Fibroblast of gingiva (primary cell): ENCODE data around the gene CEP112.

Source experiments
- DNase-seq: peaks from one replicate; pipeline ENCODE4 v3.0.0-alpha.2; 2011; ENCODE audit warnings: low read depth

The CEP112 gene

GRCh38 chr17:65634533-65634932 is 557.4 kb downstream of the CEP112 start:
- DNase-seq = no peak

GRCh38 chr17:65633988-65634387 is 557.9 kb downstream of the CEP112 start:
- DNase-seq = no peak

DNA sequence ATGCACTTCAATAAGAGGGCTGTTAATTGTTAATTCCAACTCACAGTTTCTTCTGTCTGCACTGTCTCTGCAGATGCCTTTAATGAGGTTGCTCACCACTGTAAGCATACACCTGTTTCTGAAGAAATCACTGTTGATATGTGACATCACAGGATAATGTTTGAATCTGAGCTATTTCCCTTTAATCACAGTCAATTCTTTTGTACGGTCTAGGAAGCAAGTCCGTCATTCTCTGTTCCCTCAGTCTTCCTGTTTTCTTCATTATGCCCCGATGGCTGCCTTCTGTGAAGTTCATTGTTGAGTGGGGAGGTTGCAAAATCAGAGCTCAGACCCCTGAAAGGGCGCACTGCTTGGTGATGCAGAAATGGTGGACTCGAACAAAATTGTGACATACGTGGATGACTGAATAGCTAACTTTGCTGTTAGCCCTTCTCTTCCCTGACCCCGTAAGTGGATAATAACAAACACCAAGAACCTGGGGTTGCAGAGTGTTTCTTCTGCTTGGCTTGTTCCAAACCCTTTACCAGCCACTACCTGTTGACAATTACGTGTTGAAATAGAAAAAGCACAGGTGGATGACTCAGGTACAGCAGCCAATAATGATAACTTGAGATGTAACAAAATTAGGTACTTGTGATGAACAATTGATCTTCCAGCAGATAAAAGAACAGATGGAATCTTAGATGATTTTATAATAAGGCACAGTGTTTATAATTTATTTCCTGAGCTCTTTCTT is 558.6 kb downstream of the CEP112 start:
- DNase-seq = no peak

GRCh38 chr17:65630502-65630901 is 561.4 kb downstream of the CEP112 start:
- DNase-seq = no peak

GRCh38 chr17:65629234-65629690 is 562.7 kb downstream of the CEP112 start:
- DNase-seq = no peak

DNA sequence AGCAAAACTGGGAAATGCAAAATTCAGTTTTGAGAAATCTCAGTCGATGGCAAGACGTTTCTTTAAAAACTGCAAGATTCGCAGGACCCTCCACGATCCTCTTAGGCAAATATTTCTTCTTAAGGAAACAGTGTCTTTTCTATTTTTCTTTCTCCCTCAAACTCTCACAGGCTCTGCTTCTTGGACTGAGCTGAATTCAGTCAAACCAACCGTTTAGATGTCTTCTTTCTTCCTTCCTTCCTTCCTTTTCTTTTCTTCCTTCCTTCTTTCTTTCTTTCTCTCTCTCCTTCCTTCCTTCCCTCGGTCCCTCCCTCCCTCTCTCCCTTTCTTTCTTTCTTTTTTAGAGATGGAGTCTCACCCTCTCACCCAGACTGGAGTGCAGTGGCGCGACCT is 563.3 kb downstream of the CEP112 start:
- DNase-seq = no peak

- DNase-seq = peak; percentile 39
Observed at GRCh38 chr17:65627891-65628643, 563.9 kb downstream of the CEP112 start.

GRCh38 chr17:65627108-65627507 is 564.8 kb downstream of the CEP112 start:
- no peak for DNase-seq

GRCh38 chr17:65626451-65626850 is 565.5 kb downstream of the CEP112 start:
- no peak for DNase-seq

GRCh38 chr17:65618516-65618915 is 573.4 kb downstream of the CEP112 start:
- no peak for DNase-seq

- no peak for DNase-seq
Observed at GRCh38 chr17:65617496-65617895, 574.4 kb downstream of the CEP112 start.

DNA sequence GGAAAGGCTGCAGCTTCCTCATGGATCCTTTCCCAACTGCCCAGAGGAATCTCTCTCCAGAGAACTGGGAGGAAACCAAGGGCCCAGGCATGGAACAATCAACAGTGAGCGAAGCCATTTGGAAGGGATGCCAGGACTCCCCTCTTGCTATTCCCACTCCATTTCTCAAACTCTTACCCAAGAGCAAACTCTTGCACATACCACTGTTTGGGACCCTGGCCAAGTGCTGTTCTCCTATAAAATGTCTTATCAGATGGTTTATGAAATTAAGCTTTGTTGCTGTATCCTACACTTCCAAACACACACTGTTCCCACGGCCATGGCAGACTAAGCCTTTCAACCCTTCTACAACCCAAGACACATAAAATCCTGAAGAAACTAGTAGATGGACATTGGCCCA is 582.2 kb downstream of the CEP112 start:
- no peak for DNase-seq

DNA sequence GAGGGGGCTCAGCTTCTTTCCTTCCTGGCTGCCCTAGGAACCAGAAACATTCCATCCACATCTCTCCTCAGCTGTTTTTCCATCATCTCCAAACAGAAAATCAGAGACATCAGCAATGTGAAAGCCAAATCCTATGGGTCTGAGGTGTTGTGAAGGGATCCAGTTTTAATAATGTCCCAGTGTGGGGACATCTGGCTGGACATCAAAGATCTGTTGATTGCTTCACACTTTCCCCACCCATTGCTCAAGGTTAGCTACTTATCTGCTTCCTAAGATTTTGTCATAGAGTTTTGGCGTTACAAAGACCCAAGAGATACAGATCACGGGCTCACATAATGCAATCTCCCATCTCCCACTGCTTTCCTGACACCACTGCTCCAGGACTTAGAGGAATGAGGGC is 582.6 kb downstream of the CEP112 start:
- no peak for DNase-seq

GRCh38 chr17:65604070-65604469 is 587.9 kb downstream of the CEP112 start:
- no peak for DNase-seq

GRCh38 chr17:65601881-65602280 is 590.1 kb downstream of the CEP112 start:
- DNase-seq = no peak

- no peak for DNase-seq
Observed at GRCh38 chr17:65601145-65601544, 590.8 kb downstream of the CEP112 start.

DNA sequence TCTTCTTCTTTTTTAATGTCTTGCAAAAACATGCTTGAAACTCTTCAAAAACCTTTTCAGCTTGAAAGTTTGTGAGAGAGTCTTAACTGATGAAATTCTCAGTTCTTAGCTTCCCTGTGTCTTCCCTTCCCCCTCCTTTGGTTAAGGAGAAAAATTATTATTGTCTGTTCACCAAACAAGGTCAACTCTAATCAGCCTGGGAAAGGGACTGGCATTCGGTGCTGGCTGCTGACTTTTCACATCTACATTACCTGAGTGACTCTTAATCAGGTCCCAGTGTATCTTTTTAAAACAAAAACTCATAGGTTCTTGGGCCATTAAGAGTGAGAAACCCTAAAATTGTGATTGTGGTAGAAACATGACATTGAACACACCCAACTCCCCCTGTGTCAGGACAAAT is 591.4 kb downstream of the CEP112 start:
- no peak for DNase-seq

DNA sequence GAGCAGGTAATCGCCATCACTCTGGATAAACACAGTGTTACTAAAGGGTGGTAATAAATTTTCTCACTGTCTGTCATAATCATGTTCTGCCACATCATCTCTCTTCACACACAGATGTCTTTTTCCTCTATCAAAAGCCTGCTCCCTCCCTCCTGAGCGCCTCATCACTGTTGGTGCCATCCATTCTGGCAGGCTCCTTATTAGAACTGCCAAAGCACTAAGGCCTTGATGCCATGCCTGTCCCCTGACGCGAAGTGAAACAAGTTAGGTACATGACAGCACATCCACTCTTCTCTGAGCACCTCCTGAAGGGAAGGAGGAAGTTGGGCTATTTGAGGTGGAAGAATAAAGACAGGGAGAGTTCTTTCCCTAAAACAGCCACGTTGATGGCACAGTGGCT is 592.3 kb downstream of the CEP112 start:
- no peak for DNase-seq

DNA sequence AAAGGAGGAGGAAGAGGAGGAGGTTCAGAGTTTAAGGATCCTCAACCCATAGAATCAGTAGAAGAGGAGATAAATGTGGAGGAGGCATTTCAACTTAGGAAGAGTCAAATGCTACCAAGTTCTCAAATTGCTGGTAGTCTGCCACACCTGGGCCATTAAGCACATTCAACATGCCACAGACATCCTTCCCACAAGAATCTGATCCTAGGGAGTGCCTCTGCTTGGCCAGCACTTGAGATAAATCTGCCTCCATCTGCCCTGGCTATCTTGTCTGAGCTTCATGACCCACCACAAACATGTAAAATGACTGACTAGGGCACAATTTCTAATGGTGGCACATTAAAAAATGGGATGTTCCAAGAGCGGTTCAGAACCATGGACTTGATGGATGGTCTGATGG is 593.2 kb downstream of the CEP112 start:
- DNase-seq = no peak

GRCh38 chr17:65595071-65595656 is 596.8 kb downstream of the CEP112 start:
- no peak for DNase-seq

DNA sequence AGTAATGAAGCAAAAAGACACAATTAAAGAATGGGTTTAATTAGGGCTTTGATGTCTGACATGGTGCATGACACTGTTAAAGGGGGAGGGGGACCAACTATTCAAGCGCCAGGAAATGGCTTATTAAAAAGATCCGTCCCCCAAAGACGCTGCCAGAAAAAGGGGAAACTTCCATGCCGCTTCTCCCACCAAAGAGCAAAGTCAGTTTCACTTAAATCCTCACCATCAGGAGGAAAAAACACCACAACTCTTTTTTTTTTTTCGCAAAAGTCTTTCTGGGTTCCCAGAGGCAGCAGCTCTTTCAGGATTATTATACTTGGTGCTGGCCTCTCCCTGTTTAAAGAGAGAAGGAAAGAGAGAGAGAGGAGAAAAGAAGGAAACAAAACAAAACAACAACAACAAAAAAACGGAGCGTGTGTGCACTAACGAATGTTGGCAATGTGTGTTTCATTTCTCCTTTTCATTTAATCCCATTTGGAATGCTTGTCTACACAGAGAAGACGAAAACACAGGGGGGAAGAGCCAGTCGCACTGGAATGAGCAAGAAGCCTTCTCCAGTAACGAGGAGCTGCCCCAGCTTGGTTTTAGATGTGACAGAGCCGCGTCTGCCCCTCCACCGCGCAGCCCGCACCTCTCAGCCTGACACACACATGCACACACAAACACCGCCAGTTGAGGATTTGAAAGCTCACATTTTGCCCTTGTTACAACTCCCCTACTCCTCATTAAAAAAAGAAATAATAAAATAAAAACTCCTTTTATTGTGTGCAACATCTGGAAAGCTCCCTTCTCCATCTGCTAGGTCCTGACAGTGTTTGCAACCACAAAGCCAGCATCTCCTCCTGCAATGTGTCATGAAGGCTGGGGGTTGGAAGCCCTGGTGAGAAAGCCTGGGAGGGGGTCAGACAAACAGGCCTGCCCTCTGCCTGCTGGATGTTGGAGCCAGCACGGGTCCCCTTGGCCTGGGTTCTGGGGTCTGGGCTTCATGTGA is 597.8 kb downstream of the CEP112 start:
- DNase-seq = peak; percentile 25
